Measurements from ENCODE around the gene C1orf50. TPM values are rescaled to one million over a fixed set of nuclear protein-coding genes. Genes with fewer than 3 reads are reported as not detected.
A peak's percentile ranks its signal among the peaks of the same experiment; 100 is the strongest.

The C1orf50 gene
- total and polyA plus RNA-seq, 2 donors (not counting 3 experiments of a cell fraction or from before 2014, with no cell fraction given): 4.8 to 7.4 TPM

DNA sequence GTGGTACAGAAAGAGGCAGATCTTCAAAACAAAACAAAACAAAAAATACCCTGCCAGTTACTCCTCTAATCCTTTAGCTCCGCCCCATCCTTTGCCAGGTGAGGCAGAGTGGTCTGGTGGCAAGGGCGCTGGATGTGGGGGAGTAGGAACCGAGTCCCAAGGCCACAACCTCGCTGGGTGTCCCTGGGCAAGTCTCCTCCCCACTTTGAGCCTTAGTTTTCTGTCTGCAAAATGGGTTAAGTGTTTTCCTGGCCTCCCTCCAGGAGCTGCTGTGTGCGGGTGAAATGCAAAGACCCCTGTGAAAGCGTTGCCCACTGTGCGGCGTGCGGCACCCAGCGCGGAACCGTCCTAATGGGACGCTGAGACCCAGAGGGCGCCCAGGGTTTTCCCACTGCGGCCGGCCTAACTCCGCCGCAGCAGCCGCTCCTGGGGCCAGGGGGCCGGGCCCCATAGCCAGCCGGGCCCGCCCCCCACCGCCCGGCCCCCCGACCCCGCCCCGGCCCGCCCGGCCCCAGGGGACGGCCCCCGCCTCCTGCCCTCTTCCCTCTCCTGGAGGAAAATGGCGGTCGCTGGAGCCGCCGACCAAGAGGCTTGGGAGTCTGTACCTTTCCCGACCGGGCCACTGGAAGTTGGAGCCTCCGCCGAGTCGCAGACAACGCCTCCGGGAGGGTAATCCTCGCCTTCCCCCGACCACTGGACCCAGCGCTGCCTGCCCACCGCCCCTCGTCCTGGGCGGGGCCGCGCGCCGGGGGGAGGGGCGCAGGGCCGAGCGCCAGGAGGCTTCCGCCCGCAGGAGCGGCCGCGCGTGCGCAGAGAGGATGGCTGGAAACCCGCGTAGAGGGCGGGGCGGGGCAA lies 49.8 kb downstream of the C1orf50 start, which contains the start of the genes ERMAP and SVBP:
TSS of gene ERMAP (plus strand) at position 538 of the 855 bp plus-strand sequence. CDS start 13,327 bp downstream, outside the sequence.
TSS of gene SVBP (minus strand) at position 813 of the 855 bp plus-strand sequence. CDS start 853 bp downstream, outside the sequence.
- ChIA-PET CTCF (interaction anchor here (0.9 to 3.1 kb wide), 7 partner anchors 19 to 257 kb away, joined by 3 to 16 read pairs (median 7); partner anchors contain the start of genes C1orf50, P3H1 and ZNF691), POLR2A (interaction anchor here (0.7 to 1.3 kb wide), 6 partner anchors 14 to 51 kb away, joined by 3 to 10 read pairs (median 5); partner anchors contain the start of genes C1orf50, P3H1, TMEM269 and ZNF691)
- peak; percentile 89 for DNase-seq (ENCODE audit: low read depth, low spot score)
- TF ChIP-seq FOS (IDR thresholded peaks at IDR 0.05; ENCODE audit: borderline replicate concordance, insufficient read depth, low read length) (no peak), POLR2A (IDR thresholded peaks at IDR 0.05; ENCODE audit: low read depth, low read length) (peak; percentile 89), POLR2AphosphoS5 (IDR thresholded peaks at IDR 0.05; ENCODE audit: insufficient read depth, low read depth, low read length) (peak; percentile 83), EZH2 (IDR thresholded peaks at IDR 0.05; ENCODE audit: borderline replicate concordance, low read depth, low read length, severe bottlenecking) (no peak), MYC (IDR thresholded peaks at IDR 0.05; ENCODE audit: low read depth, low read length) (no peak), JUN (IDR thresholded peaks at IDR 0.05; ENCODE audit: borderline replicate concordance, insufficient read depth, insufficient read length, low read depth) (no peak), GATA2 (IDR thresholded peaks at IDR 0.05; ENCODE audit: insufficient read depth, insufficient read length, low read depth, low read length) (no peak)
- TF ChIP-seq, protein P1, sequence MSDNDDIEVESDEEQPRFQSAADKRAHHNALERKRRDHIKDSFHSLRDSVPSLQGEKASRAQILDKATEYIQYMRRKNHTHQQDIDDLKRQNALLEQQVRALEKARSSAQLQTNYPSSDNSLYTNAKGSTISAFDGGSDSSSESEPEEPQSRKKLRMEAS (IDR thresholded peaks at IDR 0.05; ENCODE audit: insufficient read depth, insufficient read length): no peak
- TF ChIP-seq, protein P2, sequence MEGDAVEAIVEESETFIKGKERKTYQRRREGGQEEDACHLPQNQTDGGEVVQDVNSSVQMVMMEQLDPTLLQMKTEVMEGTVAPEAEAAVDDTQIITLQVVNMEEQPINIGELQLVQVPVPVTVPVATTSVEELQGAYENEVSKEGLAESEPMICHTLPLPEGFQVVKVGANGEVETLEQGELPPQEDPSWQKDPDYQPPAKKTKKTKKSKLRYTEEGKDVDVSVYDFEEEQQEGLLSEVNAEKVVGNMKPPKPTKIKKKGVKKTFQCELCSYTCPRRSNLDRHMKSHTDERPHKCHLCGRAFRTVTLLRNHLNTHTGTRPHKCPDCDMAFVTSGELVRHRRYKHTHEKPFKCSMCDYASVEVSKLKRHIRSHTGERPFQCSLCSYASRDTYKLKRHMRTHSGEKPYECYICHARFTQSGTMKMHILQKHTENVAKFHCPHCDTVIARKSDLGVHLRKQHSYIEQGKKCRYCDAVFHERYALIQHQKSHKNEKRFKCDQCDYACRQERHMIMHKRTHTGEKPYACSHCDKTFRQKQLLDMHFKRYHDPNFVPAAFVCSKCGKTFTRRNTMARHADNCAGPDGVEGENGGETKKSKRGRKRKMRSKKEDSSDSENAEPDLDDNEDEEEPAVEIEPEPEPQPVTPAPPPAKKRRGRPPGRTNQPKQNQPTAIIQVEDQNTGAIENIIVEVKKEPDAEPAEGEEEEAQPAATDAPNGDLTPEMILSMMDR (IDR thresholded peaks at IDR 0.05; ENCODE audit: extremely low read depth in 1 of 2, insufficient read depth in 1 of 2, low read depth in 1 of 2, low read length in 2 of 2): no peak
- peak within 1 kb of the TSS; percentile 91 for H3K27ac ChIP-seq (ENCODE audit: insufficient read depth, low read depth, low read length)
- H2AFZ ChIP-seq (ENCODE audit: low read depth, low read length): peak within 1 kb of the TSS; percentile 96
- H3K9me1 ChIP-seq (replicated peaks; ENCODE audit: control insufficient read depth, extremely low read depth, insufficient read depth, low read length): no peaks in the 10 kb centered on the region
- intact Hi-C loops (cut with micrococcal nuclease) (loop anchor here (1.0 to 2.0 kb wide), 3 partner anchors 30 to 50 kb away; partner anchors contain the start of genes C1orf50, P3H1, TMEM269 and ZNF691), dilution Hi-C loops (cut with MboI; ENCODE audit: extremely low pct_ligation_motif_present, low sequenced_read_pairs) (no loop called here)
- peak within 1 kb of the TSS; percentile 73 to 87 (median 74) for H3K4me3 ChIP-seq (replicated peaks in 1 of 3; ENCODE audit: insufficient read depth in 1 of 3, low read depth in 1 of 3, low read length in 3 of 3)
- H3K9ac ChIP-seq (replicated peaks; ENCODE audit: extremely low read depth, insufficient read depth, low read length): peak within 1 kb of the TSS; percentile 93
- no peaks in the 10 kb centered on the region for H3K36me3 ChIP-seq (ENCODE audit: control insufficient read depth in 2 of 2, extremely low read depth in 1 of 2, insufficient read depth in 2 of 2, low read length in 2 of 2)
- H3K4me2 ChIP-seq (ENCODE audit: insufficient read depth, low read length): peak within 1 kb of the TSS; percentile 85
- no peaks in the 10 kb centered on the region for H4K20me1 ChIP-seq (replicated peaks; ENCODE audit: control insufficient read depth, extremely low read depth, insufficient read depth, low read length)
- no TSS peak for BruUV-seq (replicated peaks)
- H3K27me3 ChIP-seq (ENCODE audit: control insufficient read depth in 2 of 2, insufficient read depth in 2 of 2, low read length in 2 of 2): no peaks in the 10 kb centered on the region
- peaks cover 18% of the 10 kb centered on the region for H3K4me1 ChIP-seq (ENCODE audit: control insufficient read depth, extremely low read depth, insufficient read depth, low read length)
- H3K79me2 ChIP-seq (ENCODE audit: control insufficient read depth, insufficient read depth, low read length): no peaks in the 10 kb centered on the region
- H3K9me3 ChIP-seq (replicated peaks; ENCODE audit: control insufficient read depth, insufficient read depth, low read length): no peaks in the 10 kb centered on the region
- FAIRE-seq: peak; percentile 83

All from endothelial cell of umbilical vein (primary cell).